GM18861 (cell line): Measurements from ENCODE around the gene ZCCHC17.

ENCODE experiments used
- ATAC-seq: cut with Tn5 transposase; IDR thresholded peaks from one replicate; pipeline ENCODE4 v1.9.1; 2021; ENCODE audit not compliant: unreplicated experiment

Gene ZCCHC17

GRCh38 chr1:31389616-31390015 lies 92.8 kb downstream of the ZCCHC17 start:
- ATAC-seq: no peak

DNA sequence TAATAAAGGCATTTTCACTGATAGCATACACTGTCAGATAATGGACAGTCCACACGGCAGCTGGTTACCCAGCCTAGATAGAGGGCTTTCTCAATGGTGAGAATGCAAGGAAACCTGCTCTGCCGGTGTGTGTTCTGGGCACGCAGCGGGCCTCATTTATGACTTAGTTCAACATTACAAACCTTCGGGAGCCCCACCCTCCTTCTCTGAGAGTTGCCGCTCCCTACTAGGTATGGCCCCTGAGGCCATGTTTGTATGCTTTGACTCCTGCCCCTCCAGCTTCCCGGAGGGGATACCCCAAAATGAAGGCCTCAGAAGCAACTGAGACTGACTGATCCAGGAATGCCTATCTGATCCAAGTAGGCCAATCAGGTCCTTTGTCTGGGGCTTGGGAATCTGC lies 93.2 kb downstream of the ZCCHC17 start:
- ATAC-seq: no peak

GRCh38 chr1:31393463-31393862 lies 96.6 kb downstream of the ZCCHC17 start:
- ATAC-seq: no peak

DNA sequence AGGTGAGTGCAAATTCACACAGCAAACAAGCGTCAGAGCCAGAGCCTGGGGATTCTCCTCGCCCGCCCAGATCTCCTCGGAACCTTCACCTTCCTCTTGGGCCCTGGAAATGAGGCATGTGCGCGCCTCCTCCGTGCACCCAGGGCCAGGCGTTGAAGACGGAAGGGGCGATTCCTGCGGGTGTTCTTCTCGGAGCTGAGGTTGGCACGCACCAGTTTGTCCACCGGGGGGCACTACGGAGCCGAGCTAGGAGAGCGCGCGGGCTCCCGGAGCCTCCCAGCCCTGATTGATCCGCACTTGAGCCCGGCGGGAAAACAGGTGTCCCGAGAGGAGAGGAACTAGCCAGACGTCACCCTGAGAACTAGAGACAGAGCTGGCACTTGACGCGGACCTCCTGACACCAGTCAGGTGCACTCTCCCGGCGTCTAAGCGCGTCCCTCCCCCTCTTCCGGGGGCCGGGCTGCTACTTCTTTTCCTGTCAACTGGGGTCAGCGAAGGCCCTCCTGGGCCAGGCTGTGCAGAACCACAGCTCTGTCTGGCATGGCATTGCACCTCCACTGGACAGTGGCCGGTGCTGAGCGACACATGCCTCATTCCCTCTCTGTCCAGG lies 97.9 kb downstream of the ZCCHC17 start:
- ATAC-seq: peak; percentile 52

GRCh38 chr1:31396633-31397351 lies 100.0 kb downstream of the ZCCHC17 start:
- ATAC-seq: no peak

DNA sequence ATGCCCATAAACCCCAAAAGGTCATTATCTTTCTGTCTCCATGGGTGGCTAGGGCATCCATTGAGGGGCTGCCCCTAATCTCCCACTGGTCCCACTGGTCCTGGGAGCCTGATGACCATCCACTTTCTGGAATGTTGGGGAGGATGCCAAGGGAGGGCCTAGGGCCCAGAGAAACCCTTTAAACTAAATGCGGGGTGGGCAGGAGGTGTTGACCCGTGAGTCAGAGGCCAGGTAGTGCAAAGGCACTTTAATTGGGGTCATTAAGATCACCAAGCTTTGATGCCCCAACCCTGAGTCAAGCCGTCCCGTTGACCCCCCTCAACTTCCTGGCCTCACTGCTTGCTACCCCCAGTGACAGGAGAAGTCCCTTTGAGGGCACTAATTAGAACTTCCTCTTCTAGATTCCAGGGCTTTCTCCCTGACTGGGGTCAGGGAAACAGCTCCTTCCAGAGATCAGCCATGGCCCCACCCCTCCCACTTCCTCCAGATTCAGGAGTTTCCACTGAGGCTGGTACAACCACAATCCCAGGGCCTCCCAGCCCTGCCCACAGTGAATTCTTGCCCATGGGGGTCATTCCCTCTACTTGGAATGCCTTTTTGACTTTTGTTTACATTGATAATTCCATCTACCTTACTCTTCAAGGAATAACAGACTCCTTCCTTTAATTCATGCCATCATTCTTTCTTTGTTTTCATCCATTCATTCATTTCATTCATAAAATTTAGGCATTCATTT lies 100.7 kb downstream of the ZCCHC17 start:
- no peak for ATAC-seq

DNA sequence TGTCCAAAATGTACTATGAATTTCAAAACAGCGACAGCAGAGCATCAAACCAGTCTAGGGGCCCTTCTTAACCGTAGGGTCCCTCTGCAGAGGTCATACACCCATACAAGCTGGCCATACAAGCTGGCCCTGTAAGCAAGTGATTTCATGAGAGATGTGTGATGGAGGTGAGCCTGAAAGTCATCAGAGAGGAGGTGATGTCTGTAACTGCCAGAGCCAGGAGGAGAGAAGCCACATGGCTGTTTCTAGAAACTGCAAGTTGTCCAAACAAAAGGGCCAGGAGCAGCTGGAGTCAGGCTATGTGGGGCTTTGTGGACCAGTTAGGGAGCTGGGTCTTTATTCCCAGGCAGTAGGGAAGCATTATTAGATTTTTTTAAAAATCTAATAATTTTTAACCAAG lies 101.4 kb downstream of the ZCCHC17 start:
- ATAC-seq: no peak

GRCh38 chr1:31399976-31400375 lies 103.1 kb downstream of the ZCCHC17 start:
- no peak for ATAC-seq

- ATAC-seq: no peak
Measured at GRCh38 chr1:31400393-31400792, 103.6 kb downstream of the ZCCHC17 start.

DNA sequence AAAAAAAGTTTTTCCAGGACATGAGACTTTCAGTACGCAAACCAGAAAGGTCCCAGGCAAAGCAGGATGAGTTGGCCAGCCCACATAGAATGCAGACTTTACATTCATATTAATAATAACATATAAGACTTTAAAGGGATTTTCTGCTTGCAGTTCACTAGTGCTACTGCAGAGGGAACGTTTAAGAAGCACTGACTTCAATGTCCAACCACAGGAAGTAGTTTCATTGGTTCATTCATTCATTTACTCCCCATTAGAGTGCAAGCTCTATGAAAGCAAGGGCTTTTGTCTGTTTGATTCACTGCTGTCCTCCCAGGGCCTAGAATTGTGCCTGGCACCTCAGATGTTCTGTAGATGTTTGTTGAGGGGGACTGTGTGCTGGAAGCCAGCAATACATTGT lies 104.4 kb downstream of the ZCCHC17 start:
- no peak for ATAC-seq

- ATAC-seq: no peak
Measured at GRCh38 chr1:31405578-31406245, 108.9 kb downstream of the ZCCHC17 start.

- no peak for ATAC-seq
Measured at GRCh38 chr1:31407029-31407626, 110.3 kb downstream of the ZCCHC17 start.

DNA sequence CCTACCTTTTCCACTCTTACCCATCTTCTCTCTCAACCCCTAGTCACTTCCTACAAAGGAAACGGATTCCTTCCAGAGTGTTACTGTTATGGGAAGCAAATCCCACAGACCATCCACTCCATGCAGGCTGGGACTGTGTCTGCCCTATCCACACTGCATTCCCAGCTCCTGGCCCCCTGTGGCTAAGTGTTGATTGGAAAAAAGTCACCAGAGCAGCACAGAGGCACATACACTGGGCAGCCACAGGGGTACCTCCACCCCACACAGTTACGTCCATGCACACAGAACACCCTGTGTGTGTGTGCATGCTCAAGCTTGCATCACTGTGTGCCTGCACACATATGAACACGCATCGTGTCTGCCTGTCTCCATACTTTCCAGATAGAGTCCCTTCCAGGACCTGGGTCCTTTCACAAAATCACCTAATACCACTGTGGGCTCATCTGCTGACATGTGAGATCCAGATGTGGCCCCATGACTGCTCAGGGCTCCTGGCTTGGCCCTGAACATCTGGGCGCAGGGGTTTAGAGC lies 112.0 kb downstream of the ZCCHC17 start:
- ATAC-seq: no peak

GRCh38 chr1:31409946-31410858 lies 113.4 kb downstream of the ZCCHC17 start:
- no peak for ATAC-seq

GRCh38 chr1:31410871-31411270 lies 114.0 kb downstream of the ZCCHC17 start:
- no peak for ATAC-seq

DNA sequence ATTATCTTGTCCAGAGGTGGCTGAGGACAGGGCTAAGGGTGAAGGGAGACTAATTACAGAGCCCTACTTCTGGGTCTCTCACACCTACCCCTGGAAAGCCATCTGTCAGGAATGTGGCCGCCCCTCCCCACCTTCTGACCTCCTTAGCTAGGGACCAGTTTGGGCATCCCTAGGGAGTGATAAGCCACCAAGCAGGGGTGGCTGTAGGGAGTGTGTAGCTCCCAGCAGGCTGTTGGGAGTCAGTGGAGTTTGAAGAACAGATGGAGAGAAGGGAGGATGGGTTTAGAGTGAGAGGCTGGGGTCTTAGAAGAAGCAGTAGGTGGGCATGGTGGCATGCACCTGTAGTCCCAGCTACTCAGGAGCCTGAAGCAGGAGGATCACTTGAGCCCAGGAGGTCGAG lies 115.4 kb downstream of the ZCCHC17 start:
- no peak for ATAC-seq

DNA sequence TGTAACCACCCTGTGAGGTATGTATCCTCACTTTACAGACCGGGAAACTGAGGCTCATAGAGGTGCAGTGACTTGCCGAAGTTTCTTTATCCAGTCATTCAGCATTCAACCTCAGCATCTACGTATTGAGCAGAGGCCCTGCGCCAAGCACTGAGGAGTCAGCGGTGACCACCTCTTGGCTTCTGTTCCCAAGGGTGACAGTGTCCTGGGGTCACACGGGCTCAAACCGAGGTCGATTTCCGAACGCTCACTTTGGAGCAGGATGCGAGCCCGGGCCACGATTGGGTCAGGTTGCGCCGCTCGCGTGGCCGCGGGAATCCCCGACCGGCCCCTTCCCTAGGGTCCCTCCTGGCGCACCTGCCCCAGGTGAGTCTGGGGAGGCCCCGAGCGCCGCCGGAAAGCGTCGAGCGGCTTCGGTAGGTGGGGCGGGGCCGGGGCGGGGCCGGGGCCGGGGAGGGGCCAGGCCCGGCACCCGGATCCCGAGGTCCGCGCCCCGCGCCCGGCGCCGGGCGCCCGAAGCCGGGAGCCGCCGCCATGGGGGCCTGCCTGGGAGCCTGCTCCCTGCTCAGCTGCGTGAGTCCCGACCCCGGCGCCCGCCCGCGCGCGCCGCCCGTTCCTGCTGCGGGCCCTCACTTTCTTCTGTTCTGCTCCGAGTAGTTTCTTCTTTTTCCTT lies 116.0 kb downstream of the ZCCHC17 start, which contains the start of gene SERINC2:
Gene SERINC2, plus strand, starts transcription at position 482 of the 673 bp plus-strand sequence. Its CDS starts 53 bp downstream, at position 535.
- no peak for ATAC-seq

- no peak for ATAC-seq
Measured at GRCh38 chr1:31413405-31414001, 116.7 kb downstream of the ZCCHC17 start.
